ENCODE measurements around the gene ADGRL4.
"Not testable (repeated sequence)": the region's sequence is repeated elsewhere in the genome, so short reads cannot be mapped to it uniquely, and the experiment has no call there.

- not testable (repeated sequence) for TF ChIP-seq CTCF (conservative IDR thresholded peaks at IDR 0.05 in 1 of 2, IDR thresholded peaks at IDR 0.05 in 1 of 2; ENCODE audit: low read depth in 1 of 2, low read length in 2 of 2); EZH2 (IDR thresholded peaks at IDR 0.05; ENCODE audit: low read length, missing control alignments)
These were observed 39.4 kb downstream of the ADGRL4 start for GRCh38 chr1:78967091-78967490.

All from fibroblast of lung (primary cell).